ENCODE data around the gene DOCK10. TPM values are rescaled to one million over a fixed set of nuclear protein-coding genes. Genes with fewer than 3 reads are reported as not detected.

Gene DOCK10
- total RNA-seq, 1 experiment from 2014 or later = 5.8 TPM

DNA sequence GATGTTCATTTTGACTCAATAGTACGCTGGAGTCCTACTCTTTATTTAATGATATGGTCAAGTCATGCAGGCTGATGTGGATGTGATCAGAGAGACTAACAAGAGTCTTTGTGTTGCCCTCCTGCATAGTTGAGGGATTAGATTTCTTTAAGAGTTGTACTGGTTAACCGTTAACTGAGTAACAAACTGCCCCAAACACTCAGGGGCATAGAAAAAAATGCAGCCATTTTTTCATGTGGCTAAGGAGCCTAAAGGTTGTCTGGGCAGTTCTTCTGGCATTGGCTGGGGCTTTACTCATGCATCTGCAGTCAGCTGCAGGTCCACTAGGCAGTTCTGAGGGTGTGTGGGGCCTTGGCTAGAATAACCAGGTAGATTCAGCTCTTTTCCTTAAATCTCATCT lies 32.5 kb downstream of the DOCK10 start:
- ATAC-seq (no peak), DNase-seq (ENCODE audit: low read depth, low spot score) (no peak)
- TF ChIP-seq TCF7L2 (IDR thresholded peaks at IDR 0.05; ENCODE audit: low read depth, low read length) = no peak
- Histone ChIP-seq H3K9me3 (ENCODE audit: control insufficient read depth, insufficient read depth, low read depth, low read length) (no peaks in the 10 kb centered on the region), H3K4me3 (ENCODE audit: low read depth in 2 of 2, low read length in 2 of 2) (no peak overlapping the region), H3K4me1 (ENCODE audit: control insufficient read depth, insufficient read depth, low read length) (no peaks in the 10 kb centered on the region; the same call in 1 of the 2 replicates), H3K27ac (ENCODE audit: low read length) (no peak overlapping the region), H3K36me3 (ENCODE audit: control insufficient read depth, insufficient read depth, low read length) (no peaks in the 10 kb centered on the region; the same call in 1 of the 2 replicates), H3K27me3 (ENCODE audit: control insufficient read depth, insufficient read depth, low read length) (no peaks in the 10 kb centered on the region)
- no TSS peak for BruUV-seq (replicated peaks)
- in situ Hi-C loops (cut with HindIII; ENCODE audit: low pct_unique_long_range_greater_than_20kb, low sequenced_read_pairs) (no loop called here), intact Hi-C loops (cut with micrococcal nuclease; ENCODE audit: unreplicated experiment) (loop anchor here (10.0 kb wide), 1 partner anchor 655 kb away; no protein-coding TSS in a partner anchor)
- ChIA-PET POLR2A (no interaction called here), CTCF (no interaction called here)

DNA sequence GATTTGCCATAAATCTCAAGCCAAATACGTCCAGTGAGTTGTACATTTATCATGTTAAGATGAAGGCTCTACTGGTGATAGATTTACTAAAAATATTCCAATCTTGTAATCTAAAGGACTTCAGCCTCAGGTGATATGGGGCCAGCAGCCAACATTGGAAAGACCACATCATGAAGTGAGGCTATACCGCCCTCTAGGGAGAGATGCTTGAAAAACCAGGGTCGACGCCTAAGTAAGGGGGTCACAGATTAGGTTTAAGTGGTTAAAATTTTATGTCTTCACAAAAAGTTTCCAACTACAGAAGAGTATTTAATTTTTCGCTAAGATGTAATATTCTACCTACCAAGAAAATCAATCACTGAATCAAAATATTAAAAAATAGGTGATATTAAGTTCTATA lies 33.3 kb downstream of the DOCK10 start:
- H3K4me1 ChIP-seq (ENCODE audit: control insufficient read depth, insufficient read depth, low read length) = no peaks in the 10 kb centered on the region; the same call in 1 of the 2 replicates
- in situ Hi-C loops (cut with HindIII; ENCODE audit: low pct_unique_long_range_greater_than_20kb, low sequenced_read_pairs) (no loop called here), intact Hi-C loops (cut with micrococcal nuclease; ENCODE audit: unreplicated experiment) (loop anchor here (10.0 kb wide), 1 partner anchor 656 kb away; no protein-coding TSS in a partner anchor)
- ATAC-seq (no peak), DNase-seq (ENCODE audit: low read depth, low spot score) (no peak)
- no TSS peak for BruUV-seq (replicated peaks)
- H3K9me3 ChIP-seq (ENCODE audit: control insufficient read depth, insufficient read depth, low read depth, low read length) = no peaks in the 10 kb centered on the region
- H3K4me3 ChIP-seq (ENCODE audit: low read depth in 2 of 2, low read length in 2 of 2) = no peak overlapping the region
- ChIA-PET POLR2A (no interaction called here), CTCF (no interaction called here)
- no peaks in the 10 kb centered on the region for H3K27me3 ChIP-seq (ENCODE audit: control insufficient read depth, insufficient read depth, low read length)
- no peak overlapping the region for H3K27ac ChIP-seq (ENCODE audit: low read length)
- TF ChIP-seq SIN3A (IDR thresholded peaks at IDR 0.05; ENCODE audit: borderline replicate concordance, insufficient read depth, low read depth, low read length) (no peak), CTCF (IDR thresholded peaks at IDR 0.05) (peak; percentile 63)
- H3K36me3 ChIP-seq (ENCODE audit: control insufficient read depth, insufficient read depth, low read length) = no peaks in the 10 kb centered on the region; the same call in 1 of the 2 replicates

DNA sequence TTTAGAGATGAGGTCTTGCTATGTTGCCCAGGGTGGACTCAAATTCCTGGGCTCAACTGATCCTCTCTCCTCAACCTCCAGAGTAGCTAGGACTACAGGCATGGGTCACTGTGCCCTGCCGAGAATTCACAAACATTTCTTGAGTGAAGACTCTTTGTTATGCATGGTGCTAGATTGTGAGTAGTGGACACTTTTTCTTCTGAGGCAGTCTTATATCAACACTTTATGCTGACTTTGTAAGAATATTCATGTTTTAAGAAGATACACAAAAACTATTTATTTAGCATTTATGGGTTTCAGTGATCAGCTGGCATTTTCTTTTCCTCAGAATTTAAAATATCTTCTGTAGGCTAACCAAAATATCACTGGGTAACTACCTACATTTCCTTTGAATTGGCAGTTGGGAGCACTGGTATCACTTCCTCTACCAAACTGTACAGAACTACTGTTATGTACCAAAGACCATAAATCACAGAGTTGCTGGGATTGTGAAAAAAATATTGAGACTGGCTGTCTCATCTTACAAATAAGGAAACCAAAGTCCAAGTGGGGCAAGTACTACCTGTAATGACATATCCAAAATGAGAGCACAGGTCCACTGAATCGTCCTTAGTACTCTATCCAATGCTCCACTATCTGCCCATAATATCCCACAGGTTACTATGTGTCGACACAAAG lies 34.0 kb downstream of the DOCK10 start:
- in situ Hi-C loops (cut with HindIII; ENCODE audit: low pct_unique_long_range_greater_than_20kb, low sequenced_read_pairs) (no loop called here), intact Hi-C loops (cut with micrococcal nuclease; ENCODE audit: unreplicated experiment) (loop anchor here (10.0 kb wide), 1 partner anchor 656 kb away; no protein-coding TSS in a partner anchor)
- Histone ChIP-seq H3K27ac (ENCODE audit: low read length) (no peak overlapping the region), H3K4me3 (ENCODE audit: low read depth in 2 of 2, low read length in 2 of 2) (no peak overlapping the region), H3K9me3 (ENCODE audit: control insufficient read depth, insufficient read depth, low read depth, low read length) (no peaks in the 10 kb centered on the region), H3K27me3 (ENCODE audit: control insufficient read depth, insufficient read depth, low read length) (no peaks in the 10 kb centered on the region), H3K4me1 (ENCODE audit: control insufficient read depth, insufficient read depth, low read length) (no peaks in the 10 kb centered on the region; the same call in 1 of the 2 replicates), H3K36me3 (ENCODE audit: control insufficient read depth, insufficient read depth, low read length) (no peaks in the 10 kb centered on the region; the same call in 1 of the 2 replicates)
- ATAC-seq = no peak
- TF ChIP-seq SIN3A (IDR thresholded peaks at IDR 0.05; ENCODE audit: borderline replicate concordance, insufficient read depth, low read depth, low read length) (no peak), CTCF (IDR thresholded peaks at IDR 0.05) (no peak), POLR2AphosphoS5 (IDR thresholded peaks at IDR 0.05; ENCODE audit: low read depth, low read length) (no peak), REST (IDR thresholded peaks at IDR 0.05; ENCODE audit: insufficient read depth in 1 of 2, low read depth in 2 of 2, low read length in 1 of 2) (no peak), TCF7L2 (IDR thresholded peaks at IDR 0.05; ENCODE audit: low read depth, low read length) (no peak)
- no peak for DNase-seq (ENCODE audit: low read depth, low spot score)
- CTCF ChIA-PET = no interaction called here
- POLR2A ChIA-PET = no interaction called here
- BruUV-seq (replicated peaks) = no TSS peak

Data from Panc1 (cell line).